HG02938 (cell line): Measurements from ENCODE around the gene GORASP2.

Source experiments
- ATAC-seq: cut with Tn5 transposase; IDR thresholded peaks from one replicate; pipeline ENCODE4 v1.9.1; 2021; ENCODE audit warnings: mild to moderate bottlenecking, moderate library complexity; ENCODE audit not compliant: unreplicated experiment

GORASP2 gene

DNA sequence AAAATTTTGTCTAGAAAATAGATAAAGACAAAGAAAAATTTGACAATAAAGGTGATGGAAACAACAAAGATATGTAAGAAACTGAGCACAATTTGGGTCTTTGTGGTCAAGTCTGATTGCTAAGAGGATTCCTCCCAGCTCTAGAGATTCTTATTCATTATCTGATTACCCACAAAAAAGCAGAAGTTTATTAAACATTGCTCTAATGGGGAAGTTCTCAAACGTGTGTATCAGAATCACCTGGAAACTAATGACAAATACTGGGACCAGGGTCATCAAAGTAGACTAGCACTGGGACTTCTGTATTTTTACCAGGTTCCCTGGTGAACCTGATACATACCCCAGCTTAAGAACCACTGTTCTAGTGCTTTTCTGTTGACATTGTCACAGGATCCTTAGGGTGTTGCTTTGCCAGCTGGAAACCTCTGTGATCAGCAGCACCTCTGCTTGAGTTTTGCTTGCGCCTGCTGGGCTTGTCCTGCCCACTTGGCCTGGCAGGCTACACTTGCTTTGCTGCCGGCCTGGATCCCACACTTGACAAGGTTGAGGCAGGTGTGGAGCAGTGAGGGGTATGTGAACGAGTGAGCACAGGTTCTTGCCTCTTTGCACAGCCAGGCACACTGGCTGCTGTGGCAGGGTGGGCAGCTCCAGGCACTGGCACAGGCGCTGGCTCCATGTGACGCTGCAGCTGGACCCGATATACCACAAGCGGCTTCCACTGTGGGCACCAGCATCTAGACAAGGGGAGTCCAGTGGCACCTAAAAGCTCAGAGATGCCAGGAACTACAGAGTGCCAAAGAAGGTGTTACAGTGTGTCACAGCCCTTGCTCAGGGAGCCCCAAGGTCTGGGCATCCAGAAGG, 6.2 kb upstream of the GORASP2 start:
- no peak for ATAC-seq

GRCh38 chr2:170923799-170924198, 5.3 kb upstream of the GORASP2 start:
- ATAC-seq: no peak

GRCh38 chr2:170924969-170925368, 4.1 kb upstream of the GORASP2 start:
- no peak for ATAC-seq

DNA sequence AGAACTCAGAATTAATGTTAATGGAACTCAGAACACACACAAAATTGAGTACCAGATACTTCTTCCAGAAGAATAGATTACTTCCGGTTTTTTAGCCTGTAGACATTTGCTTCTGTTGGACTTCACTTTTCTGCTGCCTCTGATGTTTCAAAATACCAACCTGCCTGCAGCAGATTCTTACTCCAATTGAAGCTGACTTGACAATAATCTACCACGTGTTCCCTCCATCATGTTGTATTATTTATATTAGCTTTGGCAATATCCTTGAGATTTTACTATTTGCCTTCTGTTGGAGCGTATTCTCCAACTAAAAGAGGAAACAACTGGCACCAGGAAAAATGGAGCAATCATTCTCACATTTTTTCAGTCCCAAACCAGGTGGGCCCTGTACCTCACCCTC, 3.1 kb upstream of the GORASP2 start:
- ATAC-seq: no peak

- ATAC-seq: no peak
Observed at GRCh38 chr2:170926743-170927297, 2.2 kb upstream of the GORASP2 start.

DNA sequence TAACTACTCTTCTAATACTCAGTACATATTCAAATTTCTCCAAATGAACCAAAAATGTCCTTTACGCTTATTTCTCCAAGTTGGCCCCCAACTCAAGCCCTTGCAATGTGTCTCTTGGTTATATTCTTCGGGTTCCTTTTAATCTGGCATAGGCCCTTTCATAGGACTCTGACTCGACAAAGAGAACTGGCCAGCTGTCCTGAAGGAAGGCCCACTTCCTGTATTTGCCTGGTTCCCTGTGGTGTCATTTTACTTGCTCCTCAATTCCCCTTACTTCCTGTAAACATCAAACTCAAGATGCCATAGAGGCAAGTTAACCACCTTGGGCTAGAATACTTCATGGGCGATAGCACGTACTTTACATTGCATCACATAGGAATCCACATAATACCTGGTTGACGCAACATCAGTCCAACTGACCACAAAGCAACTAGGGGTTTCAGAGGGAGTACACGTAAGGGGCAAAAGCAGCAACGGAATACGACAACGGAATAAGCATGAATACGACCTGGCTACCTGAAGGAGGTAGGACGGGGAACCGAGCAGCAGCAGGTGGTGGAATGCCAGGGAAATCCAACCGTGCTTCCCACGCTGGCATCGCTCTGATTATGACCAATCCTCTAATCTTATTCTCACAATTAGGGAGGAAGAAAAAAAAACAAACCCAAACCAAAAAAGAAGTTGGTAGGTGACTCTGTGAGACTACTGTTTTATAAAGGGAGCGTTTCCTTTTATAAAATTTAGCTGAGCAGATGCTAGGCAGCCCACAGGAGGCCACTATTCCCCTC, 823 bp upstream of the GORASP2 start:
- ATAC-seq: no peak

- peak; percentile 3 for ATAC-seq
Observed at GRCh38 chr2:170929686-170930050, 615 bp downstream of the GORASP2 start.

DNA sequence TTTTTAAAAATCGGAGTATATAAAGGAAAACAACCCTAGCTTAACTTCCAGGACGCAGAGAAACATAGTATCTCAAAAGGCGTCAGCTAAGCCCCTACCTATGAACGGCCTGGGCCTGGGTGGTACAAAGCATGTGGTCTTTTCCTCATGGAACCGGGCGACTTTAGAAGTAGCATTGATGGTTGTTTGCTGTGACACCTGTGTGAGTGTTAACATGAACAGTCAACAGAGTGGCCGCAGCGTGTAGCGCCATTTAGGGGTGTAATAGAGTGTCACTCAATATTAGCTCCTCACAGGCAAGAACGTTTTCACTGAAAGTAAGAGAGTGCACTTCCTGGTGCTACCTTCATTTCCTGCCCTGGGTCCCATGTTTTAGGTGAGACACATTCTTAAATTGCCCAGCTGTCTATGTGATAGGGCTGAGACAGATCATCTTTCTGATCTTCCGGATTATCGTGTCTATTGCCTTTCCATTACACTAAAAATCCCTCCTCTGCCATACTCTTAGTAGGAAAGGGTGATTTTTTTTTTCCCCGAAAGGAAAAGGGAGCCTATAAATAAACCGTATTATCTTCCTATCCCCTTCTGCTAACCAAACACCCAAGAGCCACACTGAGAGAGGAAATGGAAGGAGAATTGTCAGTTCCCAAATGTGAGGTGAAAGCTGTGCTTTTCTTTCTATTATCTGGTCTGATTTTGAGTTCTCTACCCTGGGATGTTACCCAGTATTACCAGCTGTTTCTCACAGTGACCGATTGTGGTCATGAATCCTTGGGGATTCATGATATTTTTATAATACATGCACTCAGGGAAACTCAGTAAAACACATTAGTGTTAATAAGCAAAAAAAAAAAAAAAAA, 1.3 kb downstream of the GORASP2 start:
- ATAC-seq: peak; percentile 46

DNA sequence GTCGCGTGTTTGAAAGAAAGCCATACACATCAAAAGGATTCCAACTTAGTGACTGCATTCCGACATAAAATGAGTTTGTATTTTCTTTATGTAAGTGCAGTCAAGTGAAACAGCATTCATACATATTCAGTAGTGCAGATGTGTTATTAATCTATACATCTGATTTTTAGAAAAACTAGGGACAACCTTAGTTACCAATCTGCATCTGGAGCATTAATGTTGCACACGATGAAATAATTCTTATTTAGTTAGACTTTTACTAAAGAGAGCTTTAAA, 1.9 kb downstream of the GORASP2 start:
- no peak for ATAC-seq

DNA sequence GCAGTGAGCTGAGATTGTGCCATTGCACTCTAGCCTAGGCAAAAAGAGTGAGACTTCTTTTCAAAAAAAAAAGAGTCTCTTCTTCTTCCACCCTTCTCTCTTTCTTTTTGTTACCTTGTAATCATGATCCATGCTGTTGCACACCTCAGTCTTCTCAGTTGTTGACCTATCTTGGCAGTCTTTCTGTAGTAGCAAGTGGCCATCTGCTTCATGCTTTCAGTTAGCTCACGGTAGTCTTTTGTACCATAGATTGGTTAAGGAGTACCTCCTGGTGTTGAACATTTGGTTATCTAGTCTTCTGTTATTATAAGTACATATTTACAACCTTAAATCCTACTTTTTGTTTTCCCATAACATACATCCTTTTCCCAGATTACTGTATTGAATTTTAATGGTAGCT, 3.1 kb downstream of the GORASP2 start:
- no peak for ATAC-seq

DNA sequence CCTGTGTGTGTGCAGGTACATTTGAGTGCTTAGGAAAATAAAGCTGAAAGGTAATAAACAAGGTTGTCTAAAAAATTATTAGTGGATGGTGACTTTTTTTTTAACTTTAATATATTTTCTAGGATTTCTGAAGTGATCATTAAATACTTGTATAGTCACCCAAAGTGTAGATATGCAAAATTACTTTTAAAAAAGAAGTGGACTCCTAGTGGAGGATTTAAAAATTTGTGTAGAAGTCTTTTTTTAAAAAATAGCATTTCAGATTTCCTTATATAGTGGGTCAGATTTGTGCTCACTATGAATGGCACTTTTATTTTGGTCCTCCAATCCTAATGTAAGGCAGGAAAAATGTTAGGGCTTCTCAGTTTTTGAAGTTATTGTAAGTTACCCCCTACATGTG, 3.9 kb downstream of the GORASP2 start:
- ATAC-seq: no peak

- no peak for ATAC-seq
Observed at GRCh38 chr2:170937709-170938379, 8.8 kb downstream of the GORASP2 start.

- no peak for ATAC-seq
Observed at GRCh38 chr2:170940066-170940465, 11.0 kb downstream of the GORASP2 start.

- no peak for ATAC-seq
Observed at GRCh38 chr2:170942615-170943014, 13.6 kb downstream of the GORASP2 start.

GRCh38 chr2:170943041-170943440, 14.0 kb downstream of the GORASP2 start:
- no peak for ATAC-seq

GRCh38 chr2:170943596-170943995, 14.5 kb downstream of the GORASP2 start:
- no peak for ATAC-seq

- ATAC-seq: no peak
Observed at GRCh38 chr2:170944545-170944944, 15.5 kb downstream of the GORASP2 start.

GRCh38 chr2:170949415-170949814, 20.4 kb downstream of the GORASP2 start:
- no peak for ATAC-seq

DNA sequence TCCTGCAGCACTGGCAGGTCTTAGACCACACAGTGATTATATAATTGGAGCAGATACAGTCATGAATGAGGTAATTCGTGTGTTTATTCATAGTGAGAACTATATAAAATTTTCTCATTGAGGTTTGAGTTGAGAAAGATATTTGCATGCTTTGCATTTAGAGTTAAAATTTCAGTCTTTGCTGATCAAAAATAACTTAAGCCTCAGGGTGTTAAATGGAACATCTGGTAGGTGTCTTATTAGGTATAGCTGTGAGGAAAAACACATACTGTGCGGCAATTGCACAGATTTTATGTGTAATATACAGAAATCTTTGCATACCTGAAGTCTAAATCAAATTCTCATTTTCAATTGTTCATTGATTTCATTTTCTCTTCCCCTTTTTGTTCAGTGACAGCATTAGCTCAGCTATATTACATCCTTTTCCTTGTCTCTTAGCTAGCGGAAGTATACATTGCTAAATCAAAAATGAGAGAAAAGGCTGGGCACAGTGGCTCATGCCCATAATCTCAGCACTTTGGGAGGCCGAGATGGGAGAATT, 21.2 kb downstream of the GORASP2 start:
- ATAC-seq: peak; percentile 94

GRCh38 chr2:170953941-170954340, 24.9 kb downstream of the GORASP2 start:
- ATAC-seq: no peak
